T-helper 2 cell treated with Interferon-gamma antibody and Interleukin-4, amounts not matched to agents 5 μg/mL and 100 μg/mL, for 36 hours (primary cell): Measurements from ENCODE around the gene SNTN.

Experiments used
- DNase-seq: peaks from one replicate; pipeline ENCODE4 v3.0.0; 2021; ENCODE audit warnings: low spot score
- H3K27ac Mint-ChIP-seq: one replicate; pipeline ENCODE4 v1.8.0; 2021; ENCODE audit warnings: mild to moderate bottlenecking, mixed read lengths
- H3K27me3 Mint-ChIP-seq: one replicate; pipeline ENCODE4 v1.8.0; 2021; ENCODE audit warnings: low read depth, mixed read lengths
- H3K36me3 Mint-ChIP-seq: one replicate; pipeline ENCODE4 v1.8.0; 2021; ENCODE audit warnings: low read depth, mixed read lengths
- H3K4me1 Mint-ChIP-seq: one replicate; pipeline ENCODE4 v1.8.0; 2021; ENCODE audit warnings: low read depth, mixed read lengths
- H3K4me3 Mint-ChIP-seq: one replicate; pipeline ENCODE4 v1.8.0; 2022; ENCODE audit warnings: mild to moderate bottlenecking, moderate library complexity, mixed read lengths
- H3K9me3 Mint-ChIP-seq: one replicate; pipeline ENCODE4 v1.8.0; 2021; ENCODE audit warnings: mixed read lengths

SNTN gene

DNA sequence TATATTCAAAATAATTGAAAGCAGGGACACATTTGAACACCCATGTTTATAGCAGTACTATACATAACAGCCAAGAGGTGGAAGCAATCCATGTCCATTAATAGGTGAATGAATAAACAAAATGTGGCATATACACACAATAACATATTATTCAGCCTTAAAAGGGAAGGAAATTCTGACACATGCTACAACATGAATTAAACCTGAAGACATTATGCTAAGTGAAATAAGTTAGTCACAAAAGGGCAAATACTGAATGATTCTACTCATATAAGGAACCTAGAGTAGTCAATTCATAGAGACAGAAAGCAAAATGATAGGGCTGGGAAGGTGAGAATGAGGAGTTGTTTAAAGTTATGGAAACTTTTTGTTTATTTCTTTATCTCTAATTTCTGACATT is 40.9 kb downstream of the SNTN start:
- H3K4me1 Mint-ChIP-seq: no peaks in the 10 kb centered on the region
- no peak overlapping the region for H3K27ac Mint-ChIP-seq
- no peak for DNase-seq
- no peaks in the 10 kb centered on the region for H3K27me3 Mint-ChIP-seq
- no peak overlapping the region for H3K4me3 Mint-ChIP-seq
- H3K9me3 Mint-ChIP-seq: peaks cover 13% of the 10 kb centered on the region
- no peaks in the 10 kb centered on the region for H3K36me3 Mint-ChIP-seq

DNA sequence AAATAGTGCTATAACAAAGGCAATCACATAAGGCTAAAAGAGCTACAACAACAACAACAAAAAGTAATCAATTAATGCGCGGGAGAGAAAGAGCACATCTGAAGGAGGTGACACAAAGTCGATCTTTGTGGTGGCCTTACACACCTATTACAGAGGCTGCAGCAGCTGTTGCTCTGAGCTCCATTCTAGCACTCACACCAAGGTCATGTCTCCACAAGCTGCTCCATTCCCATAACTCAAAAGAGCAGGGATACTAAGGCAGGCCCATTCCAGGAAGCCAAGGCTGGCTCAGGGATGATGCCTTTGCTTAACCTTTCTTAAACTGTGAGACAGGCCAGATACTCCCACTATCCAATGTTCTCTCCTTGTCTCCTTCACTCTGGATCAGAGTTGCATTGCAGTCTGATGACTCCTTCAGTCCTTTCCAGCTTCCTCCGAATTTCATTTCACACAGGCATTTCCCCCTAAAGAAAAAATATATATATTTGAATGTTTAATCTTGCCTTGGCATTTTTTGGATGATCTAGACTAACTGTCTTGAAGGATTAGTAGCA is 52.7 kb downstream of the SNTN start:
- Mint-ChIP-seq H3K27me3 (no peaks in the 10 kb centered on the region), H3K36me3 (no peaks in the 10 kb centered on the region), H3K4me1 (no peaks in the 10 kb centered on the region), H3K4me3 (no peak overlapping the region), H3K27ac (no peak overlapping the region), H3K9me3 (no peaks in the 10 kb centered on the region)
- no peak for DNase-seq

- DNase-seq: no peak
- Mint-ChIP-seq H3K4me1 (no peaks in the 10 kb centered on the region), H3K27me3 (no peaks in the 10 kb centered on the region), H3K27ac (no peak overlapping the region), H3K36me3 (no peaks in the 10 kb centered on the region), H3K9me3 (no peaks in the 10 kb centered on the region), H3K4me3 (no peak overlapping the region)
Observed at GRCh38 chr3:63706321-63707085, 54.0 kb downstream of the SNTN start.

DNA sequence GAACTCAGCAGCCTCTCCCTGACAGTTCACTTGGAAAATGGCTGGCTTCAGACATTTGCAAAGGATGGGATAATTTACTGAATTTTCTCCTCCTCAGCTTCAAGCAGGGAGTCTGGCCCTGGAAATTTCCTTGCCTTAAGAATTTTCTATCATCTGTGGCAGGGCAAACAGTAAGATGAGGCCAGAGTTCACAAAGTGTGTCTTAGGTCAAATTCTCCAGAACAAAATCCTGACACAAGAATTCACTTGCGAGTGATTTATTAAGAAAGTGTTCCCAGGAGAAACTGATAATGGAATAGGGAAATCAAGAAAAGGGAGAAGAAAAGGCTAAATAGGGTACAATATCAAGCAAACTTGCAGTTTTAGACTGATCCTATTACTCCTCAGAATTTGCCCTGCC is 55.3 kb downstream of the SNTN start:
- Mint-ChIP-seq H3K36me3 (no peaks in the 10 kb centered on the region), H3K4me1 (no peaks in the 10 kb centered on the region), H3K9me3 (no peaks in the 10 kb centered on the region), H3K27me3 (no peaks in the 10 kb centered on the region), H3K4me3 (no peak overlapping the region), H3K27ac (no peak overlapping the region)
- no peak for DNase-seq

DNA sequence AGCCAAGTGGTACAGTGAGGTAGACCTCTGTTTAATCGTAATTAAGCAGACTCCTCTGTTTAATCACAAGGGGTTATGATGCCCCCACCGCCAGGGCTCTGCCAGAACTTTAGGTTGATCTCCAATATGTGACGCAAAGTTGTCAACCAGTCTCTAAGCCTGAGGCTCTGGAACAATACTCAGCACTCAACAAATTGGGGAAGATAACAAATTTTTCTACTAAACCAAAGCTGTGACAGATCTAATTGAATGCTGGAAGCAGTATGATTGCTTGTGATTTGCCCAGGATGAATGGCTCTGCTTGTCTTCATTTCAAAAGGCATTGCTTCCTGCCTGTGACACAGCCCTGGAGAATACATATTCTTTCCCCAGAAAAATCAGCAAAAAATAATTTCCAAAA is 57.1 kb downstream of the SNTN start:
- no peaks in the 10 kb centered on the region for H3K9me3 Mint-ChIP-seq
- no peaks in the 10 kb centered on the region for H3K4me1 Mint-ChIP-seq
- no peak for DNase-seq
- H3K27me3 Mint-ChIP-seq: no peaks in the 10 kb centered on the region
- H3K4me3 Mint-ChIP-seq: no peak overlapping the region
- H3K36me3 Mint-ChIP-seq: no peaks in the 10 kb centered on the region
- H3K27ac Mint-ChIP-seq: no peak overlapping the region
